IMR-90 (cell line): ENCODE measurements around the gene CYLC2. TPM values are rescaled to one million over a fixed set of nuclear protein-coding genes. Genes with fewer than 3 reads are reported as not detected.
A peak's percentile ranks its signal among the peaks of the same experiment; 100 is the strongest.

ENCODE experiments used
- ATAC-seq: fragments of 200-7000 bp; cut with Tn5 transposase; 2 replicates; pipeline ENCODE4 v1.9.1; 2020; ENCODE audit warnings: low read depth, mild to moderate bottlenecking, moderate library complexity
- BruUV-seq: library from RNA; stranded (reverse); fragments of 400-500 nt; replicated peaks from 2 replicates; lab custom pipeline; 2021; lab: Mats Ljungman, UMichigan
- CTCF ChIA-PET: fragments of 300-600 bp; formaldehyde crosslinking; extraction: SDS; loops from one replicate; lab custom pipeline; 2021; ENCODE audit warnings: antibody characterized with exemption; lab: Yijun Ruan, JAX
- POLR2A ChIA-PET: fragments of 300-600 bp; sonication (Branson Sonifier 250); formaldehyde crosslinking; loops from one replicate; lab custom pipeline; 2022; ENCODE audit warnings: antibody characterized with exemption; ENCODE audit not compliant: unreplicated experiment; lab: Charles Lee
- DNase-seq: peaks from one replicate; pipeline ENCODE4 v3.0.0; 2013
- H2AFZ ChIP-seq: replicated peaks from 2 replicates; pipeline ENCODE3; 2013; ENCODE audit warnings: low read length, mild to moderate bottlenecking; ENCODE audit not compliant: poor library complexity
- H2AK5ac ChIP-seq: 2 replicates; pipeline ENCODE4 v1.6.1; 2013; ENCODE audit warnings: low read depth, low read length, inconsistent platforms
- H2AK9ac ChIP-seq: replicated peaks from 2 replicates; pipeline ENCODE3; 2013; ENCODE audit warnings: mild to moderate bottlenecking, low read depth, low read length, moderate library complexity; ENCODE audit not compliant: poor library complexity
- H2BK120ac ChIP-seq: 2 replicates; pipeline ENCODE4 v1.6.1; 2013; ENCODE audit warnings: low read depth, low read length, inconsistent platforms
- H2BK15ac ChIP-seq: 3 replicates; pipeline ENCODE4 v1.6.1; 2013; ENCODE audit warnings: low read depth, low read length, inconsistent platforms
- H2BK20ac ChIP-seq: 2 replicates; pipeline ENCODE4 v1.6.1; 2013; ENCODE audit warnings: low read depth, mild to moderate bottlenecking, inconsistent platforms, low read length, moderate library complexity
- H2BK5ac ChIP-seq: 2 replicates; pipeline ENCODE4 v1.6.1; 2013; ENCODE audit warnings: mild to moderate bottlenecking, low read depth, low read length, inconsistent platforms; ENCODE audit not compliant: poor library complexity, severe bottlenecking
- H3K14ac ChIP-seq: replicated peaks from 2 replicates; pipeline ENCODE4 v1.6.1; 2013; ENCODE audit warnings: low read depth, low read length, inconsistent platforms
- H3K18ac ChIP-seq: 2 replicates; pipeline ENCODE4 v1.6.1; 2013; ENCODE audit warnings: low read depth, low read length, control low read depth
- H3K23ac ChIP-seq: 2 replicates; pipeline ENCODE4 v1.6.1; 2013; ENCODE audit warnings: low read depth, low read length, inconsistent platforms
- H3K27ac ChIP-seq: 2 replicates; pipeline ENCODE4 v1.5.1; 2013; ENCODE audit warnings: mild to moderate bottlenecking, control low read depth, low read length; ENCODE audit not compliant: insufficient read depth
- H3K27me3 ChIP-seq: 2 replicates; pipeline ENCODE4 v1.6.1; 2013; ENCODE audit warnings: low read length; ENCODE audit not compliant: control insufficient read depth, insufficient read depth
- H3K36me3 ChIP-seq: 2 replicates; pipeline ENCODE4 v1.6.1; 2013; ENCODE audit warnings: low read length, mixed read lengths; ENCODE audit not compliant: control insufficient read depth, insufficient read depth
- H3K4ac ChIP-seq: 2 replicates; pipeline ENCODE4 v1.6.1; 2013; ENCODE audit warnings: low read depth, low read length, inconsistent platforms
- H3K4me1 ChIP-seq: 2 replicates; pipeline ENCODE4 v1.6.1; 2013; ENCODE audit warnings: low read length, mixed read lengths; ENCODE audit not compliant: control insufficient read depth, insufficient read depth
- H3K4me2 ChIP-seq: 2 replicates; pipeline ENCODE4 v1.6.1; 2013; ENCODE audit warnings: low read depth, mild to moderate bottlenecking, control low read depth, low read length, moderate library complexity
- H3K4me3 ChIP-seq: 2 replicates; pipeline ENCODE4 v1.5.1; 2013; ENCODE audit warnings: low read depth, mild to moderate bottlenecking, control low read depth, low read length, moderate library complexity; ENCODE audit not compliant: insufficient read depth
- H3K56ac ChIP-seq: 2 replicates; pipeline ENCODE4 v1.6.1; 2013; ENCODE audit warnings: low read length, inconsistent platforms; ENCODE audit not compliant: insufficient read depth; ENCODE audit errors: extremely low read depth
- H3K79me1 ChIP-seq, 2 experiments: 2 replicates each; pipeline ENCODE4 v1.6.1; 2013; ENCODE audit warnings: low read length in 2 of 2, inconsistent platforms in 1 of 2, low read depth in 1 of 2
- H3K9ac ChIP-seq: 2 replicates; pipeline ENCODE4 v1.6.1; 2013; ENCODE audit warnings: low read depth, low read length, control low read depth
- H3K9me1 ChIP-seq: 2 replicates; pipeline ENCODE4 v1.6.1; 2013; ENCODE audit warnings: low read length, inconsistent platforms; ENCODE audit not compliant: insufficient read depth
- H3K9me3 ChIP-seq: 2 replicates; pipeline ENCODE4 v1.6.1; 2013; ENCODE audit warnings: low read length; ENCODE audit not compliant: control insufficient read depth, insufficient read depth
- H4K20me1 ChIP-seq: 2 replicates; pipeline ENCODE4 v1.6.1; 2013; ENCODE audit warnings: low read length, inconsistent platforms; ENCODE audit not compliant: insufficient read depth
- H4K5ac ChIP-seq: 2 replicates; pipeline ENCODE4 v1.6.1; 2013; ENCODE audit warnings: mild to moderate bottlenecking, low read depth, low read length, control low read depth
- H4K8ac ChIP-seq, 2 experiments: 2 replicates each; pipeline ENCODE4 v1.6.1; 2013; ENCODE audit warnings: low read depth in 2 of 2, low read length in 2 of 2, control low read depth in 1 of 2, inconsistent platforms in 1 of 2
- H4K91ac ChIP-seq: 2 replicates; pipeline ENCODE4 v1.6.1; 2013; ENCODE audit warnings: low read depth, low read length, inconsistent platforms; ENCODE audit not compliant: insufficient read depth
- BHLHE40 ChIP-seq: fragments of 150-350 bp; IDR thresholded peaks from 2 replicates; pipeline ENCODE4 v1.6.1; 2016; ENCODE audit warnings: mild to moderate bottlenecking, low read depth, low read length
- CEBPB ChIP-seq: IDR thresholded peaks from 2 replicates; pipeline ENCODE4 v1.6.1; 2012; ENCODE audit warnings: low read depth, low read length, improper control_type of control experiment
- CHD1 ChIP-seq: IDR thresholded peaks from 2 replicates; pipeline ENCODE4 v1.6.1; 2012; ENCODE audit warnings: low read depth, low read length, improper control_type of control experiment
- FOS ChIP-seq: fragments of 150-350 bp; IDR thresholded peaks from 2 replicates; pipeline ENCODE4 v1.6.1; 2016; ENCODE audit warnings: low read depth, low read length
- MAFK ChIP-seq: IDR thresholded peaks from 2 replicates; pipeline ENCODE4 v1.6.1; 2012; ENCODE audit warnings: low read depth, low read length, improper control_type of control experiment
- MAZ ChIP-seq: IDR thresholded peaks from 2 replicates; pipeline ENCODE4 v1.6.1; 2012; ENCODE audit warnings: low read depth, mild to moderate bottlenecking, low read length, improper control_type of control experiment, moderate library complexity, borderline replicate concordance
- MXI1 ChIP-seq: IDR thresholded peaks from 2 replicates; pipeline ENCODE4 v1.6.1; 2012; ENCODE audit warnings: low read depth, mild to moderate bottlenecking, low read length, moderate library complexity, borderline replicate concordance
- NFE2L2 ChIP-seq: fragments of 150-350 bp; IDR thresholded peaks from 2 replicates; pipeline ENCODE4 v1.6.1; 2016; ENCODE audit warnings: low read depth, mild to moderate bottlenecking, low read length
- POLR2A ChIP-seq: IDR thresholded peaks from 2 replicates; pipeline ENCODE4 v1.6.1; 2012; ENCODE audit warnings: mild to moderate bottlenecking, low read depth, low read length
- RAD21 ChIP-seq: IDR thresholded peaks from 2 replicates; pipeline ENCODE4 v1.6.1; 2012; ENCODE audit warnings: low read length, improper control_type of control experiment
- RCOR1 ChIP-seq: IDR thresholded peaks from 2 replicates; pipeline ENCODE4 v1.6.1; 2012; ENCODE audit warnings: mild to moderate bottlenecking, low read length, improper control_type of control experiment; ENCODE audit not compliant: insufficient replicate concordance
- RFX5 ChIP-seq: IDR thresholded peaks from 2 replicates; pipeline ENCODE4 v1.8.0; 2012; ENCODE audit warnings: low read depth, mild to moderate bottlenecking, low read length, moderate library complexity
- SMC3 ChIP-seq: fragments of 150-350 bp; IDR thresholded peaks from 2 replicates; pipeline ENCODE4 v1.6.1; 2016; ENCODE audit warnings: low read depth, mild to moderate bottlenecking, antibody characterized with exemption, low read length, moderate library complexity
- WGBS, 2 experiments: methylation state at CpG; one replicate each; pipeline versions ENCODE4 v1.1.5 to v1.1.7; 2013; ENCODE audit warnings: missing lambda C conversion rate in 2 of 2; ENCODE audit not compliant: insufficient read length in 1 of 2; ENCODE audit errors: extremely low coverage in 2 of 2; 5-methylcytosine and 5-hydroxymethylcytosine counted together
- dilution Hi-C: fragments of 300-500 bp; cut with HindIII; formaldehyde crosslinking; loops from one replicate; pipeline ENCODE4 v1.14.3; 2018; ENCODE audit warnings: low sequenced_read_pairs; ENCODE audit not compliant: unreplicated experiment
- in situ Hi-C: fragments of 300-500 bp; cut with MboI; formaldehyde crosslinking; loops from 3 replicates; pipeline ENCODE4 v1.14.3; 2019; ENCODE audit warnings: low sequenced_read_pairs, inconsistent platforms, mixed read lengths
- intact Hi-C: fragments of 100-400 bp; cut with micrococcal nuclease; formaldehyde crosslinking; loops from 2 replicates; pipeline ENCODE4 v1.10.0; 2022
- polyA plus RNA-seq, 3 experiments: library from polyadenylated mRNA; depleted of rRNA; stranded (reverse); fragments of >200 nt; gene quantifications; 2 replicates each; pipeline ENCODE4 v1.2.3, GENCODE V29; 2012; ENCODE audit warnings: low replicate concordance in 1 of 3
- total RNA-seq: library from RNA; depleted of rRNA; stranded (reverse); fragments of >200 nt; gene quantifications from 2 replicates; pipeline ENCODE4 v1.2.3, GENCODE V29; 2012
- TF ChIP-seq, protein P1 (sequence below): conservative IDR thresholded peaks from 2 replicates; pipeline ENCODE4 v1.5.1; 2012; ENCODE audit warnings: mild to moderate bottlenecking, low read depth, low read length, improper control_type of control experiment
- TF ChIP-seq, protein P2 (sequence below): fragments of 150-350 bp; IDR thresholded peaks from 2 replicates; pipeline ENCODE4 v1.6.1; 2016; ENCODE audit warnings: low read depth, mild to moderate bottlenecking, low read length, moderate library complexity, borderline replicate concordance
- TF ChIP-seq, protein P3 (sequence below): fragments of 150-350 bp; IDR thresholded peaks from 2 replicates; pipeline ENCODE4 v1.6.1; 2017; ENCODE audit warnings: mild to moderate bottlenecking, antibody characterized with exemption, low read length, low read depth

CYLC2 gene
- total and polyA plus RNA-seq, 2 of the 4 experiments (the other 2 are of a cell fraction), result not detected

DNA sequence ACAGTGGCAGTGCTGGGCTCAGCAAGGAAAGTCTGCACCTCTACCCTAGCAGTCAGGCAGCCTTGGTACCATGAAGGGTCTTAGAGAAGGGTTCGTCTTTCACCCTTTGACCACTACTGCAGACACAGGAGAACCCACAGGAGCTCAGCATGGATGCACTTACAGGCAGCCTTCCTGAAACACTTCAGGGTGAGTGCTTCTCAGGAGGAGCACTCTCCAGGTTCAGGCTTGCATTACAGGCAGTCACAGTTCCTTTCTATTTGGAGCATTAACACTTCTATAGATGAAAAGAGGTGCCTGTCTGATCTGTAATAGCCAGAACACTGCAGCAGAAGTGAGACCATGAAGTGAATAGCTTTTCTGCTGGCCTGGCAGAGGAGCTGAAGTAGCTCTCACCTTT is 8.7 kb upstream of the CYLC2 start:
- Histone ChIP-seq H3K23ac (no peak overlapping the region), H4K5ac (no peak overlapping the region), H2BK120ac (no peak overlapping the region), H3K4ac (no peak overlapping the region), H3K9ac (no peak overlapping the region), H2BK15ac (no peak overlapping the region), H3K4me2 (no peak overlapping the region), H3K4me3 (no peak overlapping the region), H2AK9ac (no peak overlapping the region), H4K20me1 (no peaks in the 10 kb centered on the region), H2BK20ac (no peak overlapping the region), H3K9me3 (peaks cover 13% of the 10 kb centered on the region), H3K56ac (no peak overlapping the region), H3K18ac (no peak overlapping the region), H2AFZ (peak overlapping the region; percentile 21), H3K9me1 (no peaks in the 10 kb centered on the region), H4K8ac (no peak overlapping the region), H2AK5ac (no peak overlapping the region), H3K36me3 (no peaks in the 10 kb centered on the region), H3K27ac (no peak overlapping the region), H2BK5ac (no peak overlapping the region), H4K91ac (no peak overlapping the region), H3K14ac (no peak overlapping the region), H3K4me1 (no peaks in the 10 kb centered on the region), H3K79me1 (no peaks in the 10 kb centered on the region), H3K27me3 (no peaks in the 10 kb centered on the region)
- dilution Hi-C loops (no loop called here), in situ Hi-C loops (no loop called here), intact Hi-C loops (no loop called here)
- no peak for ATAC-seq
- no CpG with 5 or more reads among the region's 1 CpG for WGBS, 2 experiments
- CTCF ChIA-PET, result no interaction called here
- no peak for DNase-seq
- POLR2A ChIA-PET, result no interaction called here
- TF ChIP-seq POLR2A, result no peak
- no peak for TF ChIP-seq NFE2L2
- TF ChIP-seq, protein P1, sequence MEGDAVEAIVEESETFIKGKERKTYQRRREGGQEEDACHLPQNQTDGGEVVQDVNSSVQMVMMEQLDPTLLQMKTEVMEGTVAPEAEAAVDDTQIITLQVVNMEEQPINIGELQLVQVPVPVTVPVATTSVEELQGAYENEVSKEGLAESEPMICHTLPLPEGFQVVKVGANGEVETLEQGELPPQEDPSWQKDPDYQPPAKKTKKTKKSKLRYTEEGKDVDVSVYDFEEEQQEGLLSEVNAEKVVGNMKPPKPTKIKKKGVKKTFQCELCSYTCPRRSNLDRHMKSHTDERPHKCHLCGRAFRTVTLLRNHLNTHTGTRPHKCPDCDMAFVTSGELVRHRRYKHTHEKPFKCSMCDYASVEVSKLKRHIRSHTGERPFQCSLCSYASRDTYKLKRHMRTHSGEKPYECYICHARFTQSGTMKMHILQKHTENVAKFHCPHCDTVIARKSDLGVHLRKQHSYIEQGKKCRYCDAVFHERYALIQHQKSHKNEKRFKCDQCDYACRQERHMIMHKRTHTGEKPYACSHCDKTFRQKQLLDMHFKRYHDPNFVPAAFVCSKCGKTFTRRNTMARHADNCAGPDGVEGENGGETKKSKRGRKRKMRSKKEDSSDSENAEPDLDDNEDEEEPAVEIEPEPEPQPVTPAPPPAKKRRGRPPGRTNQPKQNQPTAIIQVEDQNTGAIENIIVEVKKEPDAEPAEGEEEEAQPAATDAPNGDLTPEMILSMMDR, result no peak
- no peak for TF ChIP-seq RCOR1
- no peak for TF ChIP-seq MAZ
- TF ChIP-seq, protein P2, sequence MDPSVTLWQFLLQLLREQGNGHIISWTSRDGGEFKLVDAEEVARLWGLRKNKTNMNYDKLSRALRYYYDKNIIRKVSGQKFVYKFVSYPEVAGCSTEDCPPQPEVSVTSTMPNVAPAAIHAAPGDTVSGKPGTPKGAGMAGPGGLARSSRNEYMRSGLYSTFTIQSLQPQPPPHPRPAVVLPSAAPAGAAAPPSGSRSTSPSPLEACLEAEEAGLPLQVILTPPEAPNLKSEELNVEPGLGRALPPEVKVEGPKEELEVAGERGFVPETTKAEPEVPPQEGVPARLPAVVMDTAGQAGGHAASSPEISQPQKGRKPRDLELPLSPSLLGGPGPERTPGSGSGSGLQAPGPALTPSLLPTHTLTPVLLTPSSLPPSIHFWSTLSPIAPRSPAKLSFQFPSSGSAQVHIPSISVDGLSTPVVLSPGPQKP, result no peak
- TF ChIP-seq MXI1, result no peak
- TF ChIP-seq, protein P3, sequence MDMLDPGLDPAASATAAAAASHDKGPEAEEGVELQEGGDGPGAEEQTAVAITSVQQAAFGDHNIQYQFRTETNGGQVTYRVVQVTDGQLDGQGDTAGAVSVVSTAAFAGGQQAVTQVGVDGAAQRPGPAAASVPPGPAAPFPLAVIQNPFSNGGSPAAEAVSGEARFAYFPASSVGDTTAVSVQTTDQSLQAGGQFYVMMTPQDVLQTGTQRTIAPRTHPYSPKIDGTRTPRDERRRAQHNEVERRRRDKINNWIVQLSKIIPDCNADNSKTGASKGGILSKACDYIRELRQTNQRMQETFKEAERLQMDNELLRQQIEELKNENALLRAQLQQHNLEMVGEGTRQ, result no peak
- no peak for TF ChIP-seq CHD1
- no peak for TF ChIP-seq BHLHE40
- no peak for TF ChIP-seq CEBPB
- no peak for TF ChIP-seq RAD21
- no peak for TF ChIP-seq FOS
- no peak for TF ChIP-seq SMC3
- TF ChIP-seq MAFK, result no peak
- TF ChIP-seq RFX5, result no peak
- BruUV-seq, result no TSS peak
